NB4 (cell line): ENCODE results near the gene KDSR.

ENCODE experiments used
- MYC ChIP-seq: IDR thresholded peaks from 2 replicates; pipeline ENCODE4 v1.6.1; 2011; ENCODE audit warnings: low read depth, low read length
- POLR2A ChIP-seq: IDR thresholded peaks from 2 replicates; pipeline ENCODE4 v1.6.1; 2011; ENCODE audit warnings: mild to moderate bottlenecking; ENCODE audit not compliant: insufficient read length; ENCODE audit errors: extremely low read depth
- TF ChIP-seq, protein P1 (sequence below): IDR thresholded peaks from one replicate; pipeline ENCODE4 v1.5.1; 2012; ENCODE audit warnings: low read depth, low read length

DNA sequence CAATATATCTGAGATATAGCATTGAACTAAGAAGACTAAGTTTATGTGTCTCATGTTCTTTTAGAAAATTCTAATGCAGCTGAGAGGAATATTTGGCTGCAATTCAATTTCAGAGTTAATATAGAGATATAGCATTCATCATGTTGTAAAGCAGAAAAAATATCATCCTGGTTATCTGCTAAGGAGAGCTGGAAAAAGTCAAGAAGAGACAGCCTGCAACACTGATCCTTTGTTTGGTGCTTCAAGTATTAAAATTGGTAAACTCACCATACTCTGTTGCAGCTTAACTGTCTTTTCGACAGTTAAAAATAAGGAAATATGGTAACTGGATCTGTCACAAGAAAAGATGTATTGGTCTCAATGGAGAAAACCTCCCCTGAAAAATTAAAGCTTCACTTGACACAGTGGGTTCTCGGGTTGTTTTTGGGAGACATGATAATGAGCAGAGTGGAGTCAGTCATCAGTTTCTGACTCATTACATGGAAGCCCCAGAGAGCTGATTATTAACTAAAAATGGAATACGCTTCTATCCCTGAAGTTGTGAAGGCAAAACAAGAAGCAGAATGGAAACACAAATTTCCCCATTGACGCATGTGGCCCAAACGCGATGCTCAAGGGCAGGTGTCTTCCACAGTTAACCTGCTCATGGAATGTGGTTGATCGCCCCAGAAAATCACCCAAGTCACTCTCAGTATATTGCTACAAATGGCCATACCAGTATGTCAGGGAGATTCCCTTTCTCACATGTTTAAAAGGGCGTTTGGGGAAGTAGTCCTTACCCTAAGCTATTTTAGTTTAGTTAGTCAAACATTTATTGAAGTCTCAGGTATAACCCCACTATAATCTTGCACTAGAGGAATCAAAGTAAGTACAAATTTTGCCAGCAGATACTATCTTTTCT, 55.6 kb downstream of the KDSR start:
- TF ChIP-seq, protein P1, sequence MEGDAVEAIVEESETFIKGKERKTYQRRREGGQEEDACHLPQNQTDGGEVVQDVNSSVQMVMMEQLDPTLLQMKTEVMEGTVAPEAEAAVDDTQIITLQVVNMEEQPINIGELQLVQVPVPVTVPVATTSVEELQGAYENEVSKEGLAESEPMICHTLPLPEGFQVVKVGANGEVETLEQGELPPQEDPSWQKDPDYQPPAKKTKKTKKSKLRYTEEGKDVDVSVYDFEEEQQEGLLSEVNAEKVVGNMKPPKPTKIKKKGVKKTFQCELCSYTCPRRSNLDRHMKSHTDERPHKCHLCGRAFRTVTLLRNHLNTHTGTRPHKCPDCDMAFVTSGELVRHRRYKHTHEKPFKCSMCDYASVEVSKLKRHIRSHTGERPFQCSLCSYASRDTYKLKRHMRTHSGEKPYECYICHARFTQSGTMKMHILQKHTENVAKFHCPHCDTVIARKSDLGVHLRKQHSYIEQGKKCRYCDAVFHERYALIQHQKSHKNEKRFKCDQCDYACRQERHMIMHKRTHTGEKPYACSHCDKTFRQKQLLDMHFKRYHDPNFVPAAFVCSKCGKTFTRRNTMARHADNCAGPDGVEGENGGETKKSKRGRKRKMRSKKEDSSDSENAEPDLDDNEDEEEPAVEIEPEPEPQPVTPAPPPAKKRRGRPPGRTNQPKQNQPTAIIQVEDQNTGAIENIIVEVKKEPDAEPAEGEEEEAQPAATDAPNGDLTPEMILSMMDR: no peak
- TF ChIP-seq MYC (no peak), POLR2A (no peak)
